Gastrocnemius medialis (tissue), 4 donors: ENCODE data around the gene CAMTA1. TPM values are rescaled to one million over a fixed set of nuclear protein-coding genes. Genes with fewer than 3 reads are reported as not detected.

Source experiments
- ATAC-seq, 2 donors: fragments of 150-250 bp; one replicate each; pipeline ENCODE4 v1.9.1; 2016
- DNase-seq, 2 donors: peaks; one replicate each; pipeline ENCODE4 v3.0.0-alpha.2; 2019
- H3K27ac ChIP-seq, 4 donors: fragments of 200-600 bp; sonication (generic); 1 replicate in 1 of 4; 2 replicates in 3 of 4; pipeline ENCODE4 v1.5.1; 2016 to 2018; ENCODE audit warnings: mild to moderate bottlenecking in 2 of 4, moderate library complexity in 1 of 4
- H3K27me3 ChIP-seq, 3 donors: fragments of 200-600 bp; sonication (generic) in 2 of 3; 1 replicate in 1 of 3; 2 replicates in 2 of 3; pipeline versions ENCODE4 v1.5.1 to v1.6.0; 2016 to 2019; ENCODE audit warnings: mild to moderate bottlenecking in 1 of 3, moderate library complexity in 1 of 3
- H3K36me3 ChIP-seq, 2 donors: fragments of 200-600 bp; sonication (generic) in 1 of 2; one replicate each; pipeline ENCODE4 v1.5.1; 2017 to 2018
- H3K4me1 ChIP-seq, 2 donors: fragments of 200-600 bp; sonication (generic) in 1 of 2; one replicate each; pipeline ENCODE4 v1.5.1; 2016 to 2017; ENCODE audit warnings: mild to moderate bottlenecking in 2 of 2
- H3K4me3 ChIP-seq, 4 donors: fragments of 200-600 bp; sonication (generic) in 3 of 4; 1 replicate in 1 of 4; 2 replicates in 3 of 4; pipeline ENCODE4 v1.5.1; 2016 to 2019; ENCODE audit warnings: mild to moderate bottlenecking in 2 of 4
- H3K9me3 ChIP-seq, 3 donors: fragments of 200-600 bp; sonication (generic) in 2 of 3; 1 replicate in 1 of 3; 2 replicates in 2 of 3; pipeline ENCODE4 v1.5.1; 2016 to 2019
- POLR2A ChIP-seq, 2 donors: fragments of 450-650 bp; IDR thresholded peaks; one replicate each; pipeline ENCODE4 v1.6.1; 2017; ENCODE audit warnings: antibody characterized with exemption in 2 of 2, mild to moderate bottlenecking in 2 of 2, moderate library complexity in 2 of 2
- in situ Hi-C, 4 donors: fragments of 200-750 bp; cut with MboI; loops; one replicate each; pipeline versions ENCODE4 v1.15.0 to v1.8.0; 2017; ENCODE audit warnings: low sequenced_read_pairs in 4 of 4
- intact Hi-C: fragments of 100-400 bp; cut with DNase I; formaldehyde crosslinking; loops from one replicate; pipeline ENCODE4 v1.15.1; 2023; ENCODE audit warnings: low total_unique reads
- total RNA-seq, 4 donors: library from RNA; depleted of rRNA; stranded (reverse); fragments of >200 nt; gene quantifications; one replicate each; pipeline versions ENCODE4 v1.1.0 to v1.2.3, GENCODE V29; 2016
- TF ChIP-seq, protein P1 (sequence below), 5 experiments: fragments of 450-650 bp in 3 of 5; fragments of 200-600 bp in 2 of 5; sonication (generic) in 2 of 5; IDR thresholded peaks in 4 of 5; conservative IDR thresholded peaks in 1 of 5; 1 replicate in 4 of 5; 2 replicates in 1 of 5; pipeline ENCODE4 v1.5.1; 2016 to 2019; ENCODE audit warnings: antibody characterized with exemption in 5 of 5, mild to moderate bottlenecking in 3 of 5, moderate library complexity in 3 of 5

The CAMTA1 gene
- total RNA-seq, 4 donors from 2014 or later, result 60.5 to 113 (median 70.4) TPM

DNA sequence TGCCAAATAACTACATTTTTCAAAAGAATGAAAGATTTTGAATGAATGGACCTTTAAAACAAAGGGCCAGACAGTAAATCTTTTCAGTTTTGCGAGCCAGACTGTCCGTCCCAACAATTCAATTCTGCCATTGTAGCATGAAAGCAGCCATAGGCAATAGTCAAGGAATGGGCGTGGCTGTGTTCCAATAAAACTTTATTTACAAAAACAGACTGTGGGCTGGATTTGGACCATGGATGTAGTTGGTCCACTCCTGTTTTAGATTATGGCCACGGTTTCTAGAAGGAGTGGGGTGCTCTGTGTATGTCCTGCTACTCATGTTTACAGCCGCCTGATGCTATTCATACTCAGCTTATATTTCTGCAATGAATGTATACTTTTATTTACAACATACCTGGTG lies 474.7 kb downstream of the CAMTA1 start:
- no peaks in the 10 kb centered on the region for H3K36me3 ChIP-seq
- ATAC-seq (no peak), DNase-seq (no peak)
- no peak overlapping the region for H3K27ac ChIP-seq
- no peak overlapping the region for H3K4me3 ChIP-seq
- no peaks in the 10 kb centered on the region for H3K4me1 ChIP-seq
- peaks cover 0 to 4% (median 0%) of the 10 kb centered on the region in 3 donors for H3K27me3 ChIP-seq
- TF ChIP-seq, protein P1, sequence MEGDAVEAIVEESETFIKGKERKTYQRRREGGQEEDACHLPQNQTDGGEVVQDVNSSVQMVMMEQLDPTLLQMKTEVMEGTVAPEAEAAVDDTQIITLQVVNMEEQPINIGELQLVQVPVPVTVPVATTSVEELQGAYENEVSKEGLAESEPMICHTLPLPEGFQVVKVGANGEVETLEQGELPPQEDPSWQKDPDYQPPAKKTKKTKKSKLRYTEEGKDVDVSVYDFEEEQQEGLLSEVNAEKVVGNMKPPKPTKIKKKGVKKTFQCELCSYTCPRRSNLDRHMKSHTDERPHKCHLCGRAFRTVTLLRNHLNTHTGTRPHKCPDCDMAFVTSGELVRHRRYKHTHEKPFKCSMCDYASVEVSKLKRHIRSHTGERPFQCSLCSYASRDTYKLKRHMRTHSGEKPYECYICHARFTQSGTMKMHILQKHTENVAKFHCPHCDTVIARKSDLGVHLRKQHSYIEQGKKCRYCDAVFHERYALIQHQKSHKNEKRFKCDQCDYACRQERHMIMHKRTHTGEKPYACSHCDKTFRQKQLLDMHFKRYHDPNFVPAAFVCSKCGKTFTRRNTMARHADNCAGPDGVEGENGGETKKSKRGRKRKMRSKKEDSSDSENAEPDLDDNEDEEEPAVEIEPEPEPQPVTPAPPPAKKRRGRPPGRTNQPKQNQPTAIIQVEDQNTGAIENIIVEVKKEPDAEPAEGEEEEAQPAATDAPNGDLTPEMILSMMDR (IDR thresholded peaks at IDR 0.05 in 4 of 5, conservative IDR thresholded peaks at IDR 0.05 in 1 of 5), result no peak
- no peak for TF ChIP-seq POLR2A (IDR thresholded peaks at IDR 0.05)
- H3K9me3 ChIP-seq, result no peaks in the 10 kb centered on the region
- intact Hi-C loops, result no loop called here
- in situ Hi-C loops, result no loop called here

GRCh38 chr1:7261490-7261889 lies 476.2 kb downstream of the CAMTA1 start:
- H3K4me1 ChIP-seq, result peaks cover 0 to 7% of the 10 kb centered on the region in 2 donors
- intact Hi-C loops, result no loop called here
- no peak overlapping the region for H3K27ac ChIP-seq
- TF ChIP-seq, protein P1 (IDR thresholded peaks at IDR 0.05 in 4 of 5, conservative IDR thresholded peaks at IDR 0.05 in 1 of 5), result no peak
- no peak for TF ChIP-seq POLR2A (IDR thresholded peaks at IDR 0.05)
- H3K9me3 ChIP-seq, result no peaks in the 10 kb centered on the region
- DNase-seq (no peak), ATAC-seq (no peak)
- in situ Hi-C loops, result no loop called here
- H3K36me3 ChIP-seq, result no peaks in the 10 kb centered on the region
- no peak overlapping the region for H3K4me3 ChIP-seq
- peaks cover 0 to 4% (median 0%) of the 10 kb centered on the region in 3 donors for H3K27me3 ChIP-seq

DNA sequence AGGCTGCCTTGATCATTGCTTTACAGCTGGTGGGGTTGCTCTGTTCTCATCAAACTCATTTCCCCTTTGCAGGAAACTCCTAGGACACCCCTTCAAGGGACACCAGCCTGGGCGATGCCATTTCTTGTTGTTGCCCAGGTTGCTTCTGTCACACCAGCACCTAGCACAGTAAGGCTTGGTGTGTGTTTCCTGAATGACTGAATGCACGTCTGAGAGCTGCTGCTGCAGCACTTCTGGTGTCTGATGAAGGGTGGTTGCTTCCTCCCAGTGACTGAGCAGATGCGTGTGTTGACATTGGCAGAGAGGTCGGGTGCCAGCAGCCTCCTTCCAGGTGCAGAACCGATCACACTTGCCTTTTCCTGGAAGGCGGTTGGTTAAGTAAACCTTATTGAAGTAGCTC lies 477.4 kb downstream of the CAMTA1 start:
- Histone ChIP-seq H3K27me3 (peaks cover 0 to 4% (median 0%) of the 10 kb centered on the region in 3 donors), H3K36me3 (no peaks in the 10 kb centered on the region), H3K4me1 (peaks cover 0 to 7% of the 10 kb centered on the region in 2 donors), H3K27ac (no peak overlapping the region), H3K9me3 (no peaks in the 10 kb centered on the region), H3K4me3 (no peak overlapping the region)
- no peak for DNase-seq
- intact Hi-C loops, result no loop called here
- in situ Hi-C loops, result no loop called here
- no peak for TF ChIP-seq POLR2A (IDR thresholded peaks at IDR 0.05)
- TF ChIP-seq, protein P1 (IDR thresholded peaks at IDR 0.05 in 4 of 5, conservative IDR thresholded peaks at IDR 0.05 in 1 of 5), result no peak
- no peak for ATAC-seq

- no peak for ATAC-seq
- intact Hi-C loops, result no loop called here
- no peak overlapping the region for H3K4me3 ChIP-seq
Observed at GRCh38 chr1:7263021-7263960, 478.0 kb downstream of the CAMTA1 start.

More at GRCh38 chr1:7263021-7263960, 478.0 kb downstream of the CAMTA1 start:
- Histone ChIP-seq H3K27ac (no peak overlapping the region), H3K4me1 (peaks cover 0 to 7% of the 10 kb centered on the region in 2 donors), H3K27me3 (peaks cover 0 to 4% (median 0%) of the 10 kb centered on the region in 3 donors), H3K36me3 (no peaks in the 10 kb centered on the region), H3K9me3 (no peaks in the 10 kb centered on the region)
- no peak for DNase-seq
- in situ Hi-C loops, result no loop called here
- TF ChIP-seq, protein P1 (IDR thresholded peaks at IDR 0.05 in 4 of 5, conservative IDR thresholded peaks at IDR 0.05 in 1 of 5), result no peak
- no peak for TF ChIP-seq POLR2A (IDR thresholded peaks at IDR 0.05)
